Measurements from ENCODE around the gene SLC39A7.

Gene SLC39A7

DNA sequence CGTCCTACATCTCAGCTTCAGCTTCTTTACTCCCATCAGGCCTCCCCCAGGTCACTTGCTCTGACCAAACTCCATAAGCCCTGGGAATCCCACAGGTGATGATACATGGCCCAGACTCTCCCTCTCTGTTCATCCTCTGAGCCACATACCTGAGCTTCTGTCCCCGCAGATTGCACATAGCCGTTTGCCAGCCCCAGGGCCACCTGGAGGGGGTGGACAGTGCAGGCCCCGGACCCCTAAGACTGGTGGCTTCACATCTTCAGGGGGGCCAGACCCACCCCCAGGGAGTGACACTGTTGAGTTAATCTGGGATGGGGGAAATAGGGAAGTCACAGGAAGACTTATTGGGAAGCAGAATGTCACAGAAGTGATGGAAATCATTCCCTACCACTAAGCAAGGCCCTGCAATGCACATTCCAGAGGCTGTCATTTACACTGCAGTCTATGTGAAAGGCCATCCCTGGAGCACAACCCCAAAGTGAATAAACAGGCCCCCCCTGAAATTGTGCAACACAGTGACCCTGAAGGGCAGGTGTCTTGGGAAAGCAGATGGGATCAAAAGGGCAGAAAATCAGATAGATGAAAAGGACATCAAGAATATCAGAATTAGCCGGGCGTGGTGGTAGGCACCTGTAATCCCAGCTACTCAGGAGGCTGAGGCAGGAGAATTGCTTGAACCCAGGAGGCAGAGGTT is 2.4 kb upstream of the SLC39A7 start:
- no peak for DNase-seq (ENCODE audit: low read depth, low spot score)
- CTCF ChIA-PET: interaction anchor here (0.6 to 2.9 kb wide), 27 partner anchors 9 to 356 kb away, joined by 3 to 22 read pairs (median 4); partner anchors contain the start of genes RING1, RPS18 and VPS52
- POLR2A ChIA-PET: interaction anchor here (0.6 to 1.0 kb wide), 3 partner anchors 8 to 50 kb away, joined by 3 read pairs; no protein-coding TSS in a partner anchor
- peak overlapping the region; percentile 6 for H3K4me3 ChIP-seq (ENCODE audit: low read depth, low read length)
- TF ChIP-seq, protein P1, sequence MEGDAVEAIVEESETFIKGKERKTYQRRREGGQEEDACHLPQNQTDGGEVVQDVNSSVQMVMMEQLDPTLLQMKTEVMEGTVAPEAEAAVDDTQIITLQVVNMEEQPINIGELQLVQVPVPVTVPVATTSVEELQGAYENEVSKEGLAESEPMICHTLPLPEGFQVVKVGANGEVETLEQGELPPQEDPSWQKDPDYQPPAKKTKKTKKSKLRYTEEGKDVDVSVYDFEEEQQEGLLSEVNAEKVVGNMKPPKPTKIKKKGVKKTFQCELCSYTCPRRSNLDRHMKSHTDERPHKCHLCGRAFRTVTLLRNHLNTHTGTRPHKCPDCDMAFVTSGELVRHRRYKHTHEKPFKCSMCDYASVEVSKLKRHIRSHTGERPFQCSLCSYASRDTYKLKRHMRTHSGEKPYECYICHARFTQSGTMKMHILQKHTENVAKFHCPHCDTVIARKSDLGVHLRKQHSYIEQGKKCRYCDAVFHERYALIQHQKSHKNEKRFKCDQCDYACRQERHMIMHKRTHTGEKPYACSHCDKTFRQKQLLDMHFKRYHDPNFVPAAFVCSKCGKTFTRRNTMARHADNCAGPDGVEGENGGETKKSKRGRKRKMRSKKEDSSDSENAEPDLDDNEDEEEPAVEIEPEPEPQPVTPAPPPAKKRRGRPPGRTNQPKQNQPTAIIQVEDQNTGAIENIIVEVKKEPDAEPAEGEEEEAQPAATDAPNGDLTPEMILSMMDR (IDR thresholded peaks at IDR 0.05; ENCODE audit: insufficient read depth, low read length, missing control alignments): no peak

- ChIA-PET CTCF (interaction anchor here (1.3 to 2.9 kb wide), 6 partner anchors 10 to 52 kb away, joined by 4 to 22 read pairs (median 12); partner anchors contain the start of gene RING1), POLR2A (interaction anchor here (0.6 to 1.6 kb wide), 2 partner anchors 9 to 10 kb away, joined by 3 to 5 read pairs; partner anchors contain the start of gene RING1)
- no peak for DNase-seq (ENCODE audit: low read depth, low spot score)
- TF ChIP-seq, protein P1 (IDR thresholded peaks at IDR 0.05; ENCODE audit: insufficient read depth, low read length, missing control alignments): no peak
- peak overlapping the region; percentile 72 for H3K4me3 ChIP-seq (ENCODE audit: low read depth, low read length)
Observed at GRCh38 chr6:33198853-33199436, 1.7 kb upstream of the SLC39A7 start.

DNA sequence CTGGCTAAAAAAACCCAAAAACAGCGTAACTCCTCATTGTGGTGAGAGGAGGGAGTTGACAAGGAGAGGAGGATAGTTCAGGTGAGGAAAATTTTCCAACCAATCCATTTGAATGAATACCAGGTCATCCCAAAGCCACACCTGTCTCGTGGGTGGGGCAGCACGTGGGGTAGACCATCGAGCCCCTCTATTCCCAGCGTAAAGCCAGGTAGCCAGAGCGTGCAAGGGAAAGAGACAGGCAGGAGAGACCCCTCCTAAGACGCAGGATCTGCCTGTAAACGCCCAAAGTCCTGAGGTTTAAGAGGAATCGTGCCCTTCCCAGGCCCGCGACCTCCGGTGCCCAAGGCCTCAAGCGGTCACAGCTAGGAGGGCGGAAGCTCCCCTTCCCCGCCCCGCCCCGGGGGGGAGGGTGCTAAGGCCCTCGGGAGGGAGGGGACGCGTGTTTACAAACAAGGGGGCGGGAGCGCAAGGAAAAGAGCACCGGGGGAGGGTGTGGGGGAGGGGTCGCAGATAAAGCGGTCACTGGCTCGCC is 914 bp upstream of the SLC39A7 start:
- DNase-seq (ENCODE audit: low read depth, low spot score): no peak
- peak overlapping the region; percentile 72 for H3K4me3 ChIP-seq (ENCODE audit: low read depth, low read length)
- POLR2A ChIA-PET: interaction anchor here (1.6 kb wide), 1 partner anchor 9 kb away, joined by 5 read pairs; the partner anchor contains the start of gene RING1
- TF ChIP-seq, protein P1 (IDR thresholded peaks at IDR 0.05; ENCODE audit: insufficient read depth, low read length, missing control alignments): no peak
- CTCF ChIA-PET: interaction anchor here (1.3 to 2.8 kb wide), 3 partner anchors 10 to 51 kb away, joined by 4 to 16 read pairs (median 12); no protein-coding TSS in a partner anchor

- H3K4me3 ChIP-seq (ENCODE audit: low read depth, low read length): peak overlapping the region; percentile 72
- CTCF ChIA-PET: no interaction called here
- TF ChIP-seq, protein P1 (IDR thresholded peaks at IDR 0.05; ENCODE audit: insufficient read depth, low read length, missing control alignments): no peak
- POLR2A ChIA-PET: no interaction called here
- DNase-seq (ENCODE audit: low read depth, low spot score): no peak
Observed at GRCh38 chr6:33201147-33201545, 479 bp downstream of the SLC39A7 start.

GRCh38 chr6:33201935-33202334 is 1.3 kb downstream of the SLC39A7 start:
- TF ChIP-seq, protein P1 (IDR thresholded peaks at IDR 0.05; ENCODE audit: insufficient read depth, low read length, missing control alignments): no peak
- peak overlapping the region; percentile 72 for H3K4me3 ChIP-seq (ENCODE audit: low read depth, low read length)
- ChIA-PET CTCF (no interaction called here), POLR2A (no interaction called here)
- DNase-seq (ENCODE audit: low read depth, low spot score): no peak

DNA sequence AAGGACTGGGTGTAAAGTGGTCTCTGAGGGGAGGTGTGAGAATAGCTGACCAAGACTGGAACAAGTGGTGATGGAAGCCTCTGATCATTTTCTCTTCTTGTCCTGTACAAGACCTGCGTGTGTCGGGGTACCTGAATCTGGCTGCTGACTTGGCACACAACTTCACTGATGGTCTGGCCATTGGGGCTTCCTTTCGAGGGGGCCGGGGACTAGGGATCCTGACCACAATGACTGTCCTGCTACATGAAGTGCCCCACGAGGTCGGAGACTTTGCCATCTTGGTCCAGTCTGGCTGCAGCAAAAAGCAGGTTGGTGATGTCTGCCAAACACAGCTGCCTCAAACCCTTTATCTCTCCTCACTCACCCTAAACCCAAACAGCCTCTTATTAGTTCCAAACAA is 2.1 kb downstream of the SLC39A7 start:
- no peak overlapping the region for H3K4me3 ChIP-seq (ENCODE audit: low read depth, low read length)
- TF ChIP-seq, protein P1 (IDR thresholded peaks at IDR 0.05; ENCODE audit: insufficient read depth, low read length, missing control alignments): no peak
- DNase-seq (ENCODE audit: low read depth, low spot score): no peak
- ChIA-PET POLR2A (no interaction called here), CTCF (interaction anchor here (1.2 kb wide), 2 partner anchors 42 to 45 kb away, joined by 3 to 4 read pairs; no protein-coding TSS in a partner anchor)

Measured in AG04449 (cell line).